Inflammatory macrophage treated with lipopolysaccharide for 1 hour (primary cell): ENCODE data around the gene PDIA2.

Experiments
- DNase-seq, 2 donors: peaks; one replicate each; pipeline ENCODE4 v3.0.0-alpha.2; 2020 to 2022

The PDIA2 gene

DNA sequence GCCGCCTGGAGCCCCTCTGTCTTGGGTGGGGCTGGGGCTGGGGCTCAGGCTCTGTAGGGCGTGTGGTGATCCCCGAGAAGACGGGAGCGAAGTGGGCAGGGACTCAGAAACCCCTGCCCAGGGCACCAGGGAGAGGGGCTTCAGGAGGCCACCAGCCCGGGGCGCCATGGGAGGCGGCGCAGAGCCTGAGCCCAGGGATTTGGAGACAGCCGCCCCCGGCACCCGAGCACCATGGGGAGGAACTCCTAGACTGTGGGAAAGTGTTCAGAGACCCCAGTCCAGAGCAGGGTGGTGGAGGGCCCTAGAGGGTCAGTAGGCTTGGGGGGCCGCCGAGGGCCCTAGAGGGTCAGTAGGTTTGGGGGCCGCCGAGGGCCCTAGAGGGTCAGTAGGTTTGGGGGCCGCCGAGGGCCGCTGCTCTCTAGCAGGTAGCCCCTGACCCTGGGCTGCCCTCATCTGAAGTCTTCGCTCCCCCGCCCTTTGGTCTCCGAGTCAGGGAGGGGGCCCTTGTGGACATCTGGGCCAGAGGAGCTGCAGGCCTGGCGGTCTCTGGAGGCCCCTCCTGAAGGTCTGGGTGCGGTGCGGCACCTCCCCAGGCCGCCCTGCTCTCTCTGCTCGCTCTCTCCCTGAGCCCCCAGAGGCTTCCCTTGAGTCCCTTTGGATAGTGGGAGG lies 1.8 kb upstream of the PDIA2 start:
- no peak for DNase-seq

DNA sequence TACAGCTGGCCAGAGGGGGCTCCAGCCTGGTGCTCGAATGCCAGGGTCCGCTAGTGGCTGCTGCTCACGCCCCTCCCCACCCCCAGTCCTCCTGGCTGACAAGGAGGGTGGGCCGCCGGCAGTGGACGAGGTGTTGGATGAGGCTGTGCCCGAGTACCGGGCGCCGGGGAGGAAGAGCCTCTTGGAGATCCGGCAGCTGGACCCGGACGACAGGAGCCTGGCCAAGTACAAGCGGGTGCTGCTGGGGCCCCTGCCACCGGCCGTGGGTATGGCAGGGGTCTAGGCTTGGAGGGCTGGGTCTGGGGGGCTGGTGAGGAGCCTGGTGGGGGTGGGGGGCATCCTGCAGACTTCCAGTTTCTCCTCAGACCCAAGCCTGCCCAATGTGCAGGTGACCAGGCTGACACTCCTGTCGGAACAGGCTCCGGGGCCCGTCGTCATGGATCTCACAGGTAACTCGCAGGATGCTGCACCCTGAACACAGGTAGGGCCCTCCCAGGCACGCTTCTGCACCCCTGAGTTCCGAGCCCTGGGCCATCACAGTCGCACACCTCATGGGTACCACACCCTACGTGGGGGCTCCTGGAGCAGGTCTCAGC lies 1.2 kb upstream of the PDIA2 start:
- DNase-seq, result no peak

DNA sequence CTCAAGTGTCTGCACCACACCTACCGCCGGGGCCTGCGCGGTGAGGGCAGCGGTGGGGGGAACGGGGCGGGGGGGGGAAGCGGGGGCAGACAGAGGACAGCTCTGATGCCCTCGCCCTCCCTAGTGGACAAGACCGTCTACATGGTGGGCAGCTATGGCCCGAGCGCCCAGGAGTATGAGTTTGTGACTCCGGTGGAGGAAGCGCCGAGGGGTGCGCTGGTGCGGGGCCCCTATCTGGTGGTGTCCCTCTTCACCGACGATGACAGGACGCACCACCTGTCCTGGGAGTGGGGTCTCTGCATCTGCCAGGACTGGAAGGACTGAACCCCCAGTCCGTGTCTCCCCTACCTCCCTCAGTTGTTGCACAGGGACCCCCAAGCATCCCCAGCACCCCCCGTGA lies 473 bp upstream of the PDIA2 start:
- no peak for DNase-seq

DNA sequence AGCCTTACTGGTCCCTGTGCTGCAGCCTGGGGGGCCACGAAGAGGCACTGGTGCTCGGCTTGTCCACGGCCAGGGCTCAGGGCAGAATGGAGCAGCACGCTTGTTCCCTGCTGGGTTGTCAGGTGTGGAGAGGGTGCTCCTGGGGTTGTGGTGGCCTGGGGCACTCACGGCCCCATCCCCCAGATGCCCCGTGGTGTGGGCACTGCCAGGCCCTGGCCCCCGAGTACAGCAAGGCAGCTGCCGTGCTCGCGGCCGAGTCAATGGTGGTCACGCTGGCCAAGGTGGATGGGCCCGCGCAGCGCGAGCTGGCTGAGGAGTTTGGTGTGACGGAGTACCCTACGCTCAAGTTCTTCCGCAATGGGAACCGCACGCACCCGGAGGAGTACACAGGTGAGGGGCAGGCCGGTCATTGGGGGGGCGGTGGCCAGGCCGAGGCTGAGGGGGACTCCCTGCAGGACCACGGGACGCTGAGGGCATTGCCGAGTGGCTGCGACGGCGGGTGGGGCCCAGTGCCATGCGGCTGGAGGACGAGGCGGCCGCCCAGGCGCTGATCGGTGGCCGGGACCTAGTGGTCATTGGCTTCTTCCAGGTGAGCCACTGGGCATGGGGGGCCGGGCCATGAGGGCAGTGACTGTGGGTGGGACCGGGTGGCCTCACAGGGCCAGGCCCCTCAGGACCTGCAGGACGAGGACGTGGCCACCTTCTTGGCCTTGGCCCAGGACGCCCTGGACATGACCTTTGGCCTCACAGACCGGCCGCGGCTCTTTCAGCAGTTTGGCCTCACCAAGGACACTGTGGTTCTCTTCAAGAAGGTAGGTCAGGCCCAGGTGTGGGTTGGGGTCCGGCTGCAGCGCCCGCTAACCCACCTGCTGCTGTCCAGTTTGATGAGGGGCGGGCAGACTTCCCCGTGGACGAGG lies 1.5 kb downstream of the PDIA2 start:
- no peak for DNase-seq

DNA sequence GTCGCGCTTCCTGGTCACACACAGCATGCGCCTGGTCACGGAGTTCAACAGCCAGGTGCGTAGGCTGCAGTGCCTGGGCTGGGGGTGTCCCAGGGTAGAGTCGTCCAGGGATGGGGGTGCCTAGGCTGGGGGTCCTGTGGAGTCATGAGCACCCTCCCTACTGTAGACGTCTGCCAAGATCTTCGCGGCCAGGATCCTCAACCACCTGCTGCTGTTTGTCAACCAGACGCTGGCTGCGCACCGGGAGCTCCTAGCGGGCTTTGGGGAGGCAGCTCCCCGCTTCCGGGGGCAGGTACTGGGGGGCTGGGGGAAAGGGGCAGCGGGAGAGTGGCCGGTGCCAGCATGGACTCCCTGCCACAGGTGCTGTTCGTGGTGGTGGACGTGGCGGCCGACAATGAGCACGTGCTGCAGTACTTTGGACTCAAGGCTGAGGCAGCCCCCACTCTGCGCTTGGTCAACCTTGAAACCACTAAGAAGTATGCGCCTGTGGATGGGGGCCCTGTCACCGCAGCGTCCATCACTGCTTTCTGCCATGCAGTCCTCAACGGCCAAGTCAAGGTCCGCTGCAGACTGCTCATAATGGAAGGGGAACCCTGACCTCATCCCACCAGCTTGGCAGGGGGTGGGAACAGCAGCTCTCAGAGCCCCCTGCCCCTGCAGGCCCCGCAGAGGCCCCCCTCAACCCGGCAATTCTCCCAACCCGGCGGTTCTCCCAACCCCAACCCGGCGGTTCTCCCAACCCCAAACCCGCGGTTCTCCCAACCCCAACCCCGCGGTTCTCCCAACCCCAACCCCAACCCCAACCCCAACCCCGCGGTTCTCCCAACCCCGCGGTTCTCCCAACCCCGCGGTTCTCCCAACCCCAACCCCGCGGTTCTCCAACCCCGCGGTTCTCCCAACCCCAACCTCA lies 2.4 kb downstream of the PDIA2 start:
- no peak for DNase-seq

DNA sequence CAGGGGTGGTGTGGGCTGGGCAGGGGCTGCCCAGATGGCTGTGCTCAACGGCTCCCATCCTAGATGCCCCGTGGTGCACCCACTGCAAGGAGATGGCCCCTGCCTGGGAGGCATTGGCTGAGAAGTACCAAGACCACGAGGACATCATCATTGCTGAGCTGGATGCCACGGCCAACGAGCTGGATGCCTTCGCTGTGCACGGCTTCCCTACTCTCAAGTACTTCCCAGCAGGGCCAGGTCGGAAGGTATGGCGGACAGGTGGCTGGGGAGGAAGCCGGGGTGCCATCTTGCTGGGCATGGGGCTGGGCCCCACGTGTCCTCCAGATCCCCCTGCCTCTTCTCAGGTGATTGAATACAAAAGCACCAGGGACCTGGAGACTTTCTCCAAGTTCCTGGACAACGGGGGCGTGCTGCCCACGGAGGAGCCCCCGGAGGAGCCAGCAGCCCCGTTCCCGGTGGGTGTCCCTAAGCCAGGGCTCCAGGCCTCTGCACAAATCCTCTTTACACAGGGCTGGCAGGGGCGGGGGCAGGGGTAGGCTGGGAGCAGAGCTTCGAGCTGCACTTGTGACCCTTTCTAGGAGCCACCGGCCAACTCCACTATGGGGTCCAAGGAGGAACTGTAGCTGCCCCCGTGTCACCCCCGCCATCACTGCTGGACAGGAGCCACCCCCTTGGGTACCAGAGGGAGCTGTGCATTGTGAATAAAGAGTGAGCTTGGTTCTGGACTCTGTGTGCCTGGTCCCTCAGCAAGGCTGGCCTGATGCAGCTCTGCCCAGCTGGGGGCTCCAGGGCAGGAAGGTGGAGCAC lies 3.7 kb downstream of the PDIA2 start:
- no peak for DNase-seq

DNA sequence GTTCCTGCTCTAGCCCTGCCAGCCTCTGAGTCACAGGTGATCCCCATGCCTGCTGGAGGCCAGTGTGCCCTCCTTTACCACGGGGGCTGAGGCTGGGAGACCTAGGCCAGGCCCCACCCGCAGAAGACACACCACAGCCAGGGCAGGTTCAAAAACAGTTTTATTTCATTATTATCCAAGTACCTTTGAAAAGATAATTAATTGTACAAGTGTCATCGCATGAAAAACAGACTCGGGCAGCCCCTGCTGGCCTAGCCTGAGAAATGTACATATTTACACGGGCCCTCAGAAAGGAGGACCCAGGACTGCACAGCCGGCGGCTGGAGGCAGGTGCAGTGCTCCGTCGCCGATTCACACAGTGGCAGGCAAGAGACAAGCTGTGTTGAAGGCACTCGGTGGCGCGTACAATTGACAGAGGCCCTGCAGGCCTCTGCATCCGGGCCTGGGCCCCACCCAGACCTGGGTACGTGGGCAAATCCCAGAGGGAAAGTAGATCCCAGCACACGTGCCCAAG lies 4.4 kb downstream of the PDIA2 start:
- no peak for DNase-seq

DNA sequence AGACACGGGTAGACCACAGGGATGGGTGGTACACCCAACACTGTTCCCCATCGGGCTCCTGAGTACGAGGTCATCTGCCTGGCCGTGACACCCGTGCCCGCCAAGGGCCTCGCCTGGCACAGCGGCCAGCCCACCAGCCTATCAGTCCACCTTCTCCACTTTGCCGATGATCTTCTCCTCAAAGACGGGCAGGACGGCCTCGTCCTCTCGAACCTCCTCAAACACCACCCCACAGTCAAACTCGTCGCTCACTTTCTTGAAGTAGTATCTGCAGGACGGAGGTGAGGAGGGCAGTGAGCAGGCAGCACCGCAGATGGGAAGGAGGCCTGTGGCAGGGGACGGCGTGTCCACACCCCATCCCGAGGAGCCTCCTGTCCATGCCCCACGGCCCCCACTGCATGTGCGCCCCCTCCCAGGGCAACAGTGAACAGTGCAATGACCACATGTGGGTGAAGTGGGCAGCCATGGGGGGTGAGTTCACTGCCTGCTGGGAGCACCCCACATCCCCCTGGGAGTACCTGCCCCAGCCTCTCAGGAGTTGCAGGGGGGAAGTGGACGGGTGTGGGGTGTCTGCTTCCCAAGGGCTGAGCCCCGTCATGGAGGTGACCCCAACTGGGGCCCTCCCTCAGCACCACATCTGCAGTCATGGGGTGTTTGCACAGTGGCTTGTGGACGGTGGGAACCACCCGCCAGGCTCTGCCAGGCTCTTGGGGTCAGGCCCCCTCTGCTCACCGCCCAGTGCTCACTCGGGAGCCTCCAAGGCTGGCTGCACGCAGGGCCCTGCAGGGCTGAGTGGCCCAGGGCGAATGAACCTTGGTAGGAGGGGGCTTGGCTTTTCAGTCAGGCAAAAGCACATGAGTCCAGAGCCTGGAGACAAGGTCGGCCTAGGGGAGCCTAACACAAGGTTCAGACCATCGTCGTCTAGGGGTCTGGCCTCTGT lies 5.3 kb downstream of the PDIA2 start:
- no peak for DNase-seq

DNA sequence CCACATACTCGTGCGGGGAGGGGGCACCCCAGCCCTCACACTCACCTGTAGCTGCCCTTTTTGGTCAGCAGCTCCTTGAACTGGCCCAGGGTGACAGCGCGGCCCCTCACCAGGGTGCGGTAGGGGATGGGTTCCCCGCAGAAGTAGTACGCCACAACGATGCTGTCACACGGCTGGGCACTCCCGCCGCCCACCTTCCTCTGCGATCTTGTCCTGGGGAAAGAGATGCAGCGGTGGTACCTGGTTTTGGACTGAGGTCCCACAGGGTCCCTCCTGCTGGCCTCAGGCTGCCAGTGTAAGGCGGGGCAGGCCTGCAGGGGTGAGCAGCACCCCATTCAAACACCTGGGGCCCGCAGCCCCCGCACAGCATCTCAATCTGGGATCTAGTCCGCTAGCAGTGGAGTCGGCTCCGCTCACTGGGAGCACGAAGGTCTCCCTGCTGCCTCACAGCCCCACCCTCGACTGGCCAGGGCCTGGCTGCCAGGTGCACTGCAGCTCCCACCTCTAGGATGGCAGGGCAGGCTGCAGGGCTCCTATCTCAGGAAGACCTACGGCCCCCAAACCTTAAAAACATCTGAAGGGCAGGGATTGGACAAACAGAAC lies 6.5 kb downstream of the PDIA2 start:
- no peak for DNase-seq

DNA sequence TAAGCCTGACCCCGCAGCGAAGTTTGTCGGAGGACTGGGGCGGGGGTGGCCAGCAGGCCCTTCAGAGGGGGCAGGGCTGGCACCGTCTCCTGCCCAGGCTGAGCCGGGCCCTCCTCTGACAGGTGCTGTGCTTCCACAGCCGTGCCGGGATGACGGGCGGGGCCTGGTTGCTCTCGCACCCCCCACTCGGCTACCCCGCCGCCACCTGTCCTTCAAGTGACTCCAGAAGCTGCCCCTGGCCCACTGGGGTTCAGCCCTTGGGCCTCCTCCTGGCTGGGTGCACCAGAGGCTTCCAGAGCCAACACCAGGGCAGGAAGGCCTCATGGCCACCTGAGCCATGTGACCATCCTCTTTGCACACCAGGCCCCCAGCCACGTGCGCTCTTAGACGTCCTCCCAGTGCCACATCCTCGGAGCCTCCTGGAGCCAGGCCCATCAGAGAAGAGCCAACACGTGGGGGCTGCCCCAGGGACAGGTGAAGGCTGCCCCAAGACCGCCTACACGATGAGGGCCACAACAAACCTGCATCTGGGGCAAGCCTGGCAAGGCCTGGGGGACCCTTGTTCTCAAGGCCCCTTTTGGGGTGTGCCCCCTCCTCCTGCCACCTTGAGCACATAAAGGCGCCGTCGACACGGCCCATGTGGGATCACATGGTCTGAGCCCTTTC lies 7.2 kb downstream of the PDIA2 start:
- DNase-seq, result no peak

DNA sequence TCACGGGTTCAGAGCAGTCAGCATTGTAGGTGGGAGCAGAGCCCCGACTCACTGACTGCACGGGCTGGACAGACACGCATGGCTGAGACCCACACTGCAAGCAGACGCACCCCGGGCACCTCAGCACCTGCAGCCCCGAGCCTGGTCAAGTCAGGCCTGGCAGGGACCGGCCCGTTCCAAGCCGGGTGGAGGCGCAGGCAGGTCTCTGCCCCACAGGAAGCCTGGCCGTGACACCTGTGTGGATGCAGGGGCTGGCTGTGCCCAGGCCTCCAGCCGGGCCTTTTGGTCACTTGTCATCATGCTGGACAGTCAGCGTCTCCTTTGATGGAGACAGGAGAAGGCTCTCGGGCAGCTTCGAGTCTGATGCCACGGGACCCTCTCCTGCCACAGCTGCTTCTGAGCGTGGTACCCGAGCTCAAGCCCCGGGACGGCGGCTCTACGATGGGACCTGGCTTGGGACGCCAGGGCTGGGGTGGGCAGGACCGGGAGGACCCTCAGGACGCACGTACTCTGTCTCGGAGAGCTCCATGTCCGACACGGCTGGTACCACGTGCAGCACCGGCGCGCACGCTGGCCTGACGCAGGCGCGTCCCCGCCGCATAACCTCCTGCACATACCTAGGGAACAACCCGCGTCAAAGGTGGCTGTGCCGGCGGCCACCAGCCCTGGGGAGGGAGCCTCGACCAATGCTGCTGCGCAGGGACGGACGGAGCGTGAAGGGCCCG lies 7.9 kb downstream of the PDIA2 start:
- DNase-seq, result no peak

DNA sequence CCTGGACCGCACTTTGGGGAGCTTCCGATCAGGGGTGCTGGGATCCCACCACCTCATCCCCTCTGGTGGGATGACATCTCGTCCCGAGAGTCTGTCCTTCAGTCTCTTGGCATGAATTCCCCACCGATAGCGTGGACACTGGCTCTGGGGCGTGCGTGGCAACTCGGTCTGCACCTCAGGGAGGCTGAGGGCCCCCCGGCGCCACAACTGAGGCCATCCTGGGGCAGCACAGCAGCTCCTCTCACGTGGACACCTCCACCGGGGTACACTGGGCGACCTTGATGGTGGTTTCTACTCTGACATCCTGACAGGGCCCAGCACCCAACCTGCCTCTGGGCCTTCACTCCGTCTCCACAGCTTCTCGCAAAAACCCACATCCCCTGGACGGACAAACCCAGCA lies 8.6 kb downstream of the PDIA2 start:
- no peak for DNase-seq

DNA sequence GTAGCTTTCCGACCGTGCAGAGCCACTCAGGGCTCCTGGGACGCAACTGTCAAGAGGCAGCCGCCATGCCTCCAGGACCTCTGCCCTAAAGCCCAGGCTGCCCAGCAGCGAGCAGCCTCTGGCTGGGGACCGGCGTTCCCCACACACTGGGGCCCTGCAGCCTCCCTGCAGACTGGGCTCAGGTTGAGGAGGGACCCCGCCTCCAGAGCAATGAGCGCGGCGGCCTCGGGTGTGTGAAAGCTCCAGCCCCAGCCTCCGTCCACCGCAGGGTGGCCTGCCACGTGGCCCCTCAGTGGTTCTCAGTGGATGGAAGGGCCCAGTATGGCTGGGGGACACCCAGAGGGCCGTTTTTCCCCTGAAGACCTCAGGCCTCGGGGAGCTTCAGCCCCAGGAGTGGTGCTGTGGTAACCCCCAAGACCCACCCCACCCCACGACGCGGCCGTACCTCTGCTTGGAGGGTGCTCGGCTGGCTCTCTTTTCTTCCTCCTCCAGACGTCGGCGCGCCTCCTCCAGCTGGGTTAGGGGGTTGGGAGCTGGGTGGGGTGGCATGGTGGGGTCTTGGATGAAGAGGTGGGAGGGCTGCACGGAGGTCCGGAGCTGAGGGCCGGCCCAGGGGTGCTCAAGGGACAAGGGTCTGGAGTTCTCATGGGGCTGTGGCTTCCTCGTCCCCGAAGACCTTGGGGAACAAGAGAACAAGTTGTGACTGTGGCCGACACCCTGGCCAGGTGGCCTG lies 10.2 kb downstream of the PDIA2 start:
- DNase-seq, result no peak

DNA sequence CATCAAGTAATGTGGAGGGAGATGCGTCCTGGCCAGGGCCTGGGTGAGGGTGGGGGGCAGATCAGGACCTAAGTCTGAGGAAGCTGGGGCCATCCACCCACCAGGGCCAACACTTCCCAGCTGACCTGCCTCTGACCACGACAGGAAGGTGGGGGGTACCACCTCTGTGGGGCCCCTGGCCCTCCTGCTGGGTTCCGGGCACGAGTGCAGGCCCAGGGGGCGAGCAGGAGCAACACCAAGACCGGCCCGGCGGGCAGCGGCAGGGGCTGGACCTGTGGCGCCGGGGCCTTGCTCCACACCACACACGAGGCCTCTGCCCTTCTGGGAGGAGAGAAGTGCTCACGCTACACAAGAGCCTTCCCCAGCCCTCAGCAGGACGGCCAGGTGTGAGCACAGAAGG lies 13.3 kb downstream of the PDIA2 start:
- DNase-seq, result no peak

DNA sequence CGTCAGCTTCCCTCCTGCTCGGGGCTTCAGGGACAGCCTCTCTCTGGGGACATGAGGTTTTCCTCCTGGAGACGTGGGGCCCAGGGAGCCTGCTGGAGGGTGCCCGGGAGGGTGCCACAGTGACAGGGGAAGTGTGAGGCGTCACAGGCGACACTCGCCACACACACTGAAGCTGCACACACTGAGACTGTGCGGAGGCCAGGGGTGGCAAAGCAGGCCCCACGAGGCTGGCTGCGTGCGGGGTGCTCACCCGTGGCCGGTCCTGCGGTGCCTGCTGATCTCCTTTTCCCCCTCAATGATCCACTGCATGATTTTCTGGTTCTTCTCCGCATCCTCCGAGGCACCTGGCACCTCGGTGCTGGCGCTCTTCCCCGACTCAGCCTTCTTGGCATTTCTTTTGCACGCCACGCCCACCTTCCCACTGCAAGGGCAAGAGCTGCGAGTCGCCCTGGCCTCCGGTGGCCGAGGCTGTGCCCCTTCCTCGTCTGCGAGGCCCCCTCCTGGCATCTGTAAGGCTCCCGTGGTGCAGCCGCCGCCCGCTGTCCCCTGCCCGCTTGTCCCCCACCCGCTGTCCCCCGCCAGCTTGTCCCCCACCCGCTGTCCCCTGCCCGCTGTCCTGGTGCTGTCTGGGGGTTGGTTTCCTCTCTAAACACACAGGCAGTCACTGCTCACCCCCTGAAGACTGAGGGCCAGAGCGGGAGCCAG lies 14.0 kb downstream of the PDIA2 start:
- no peak for DNase-seq

DNA sequence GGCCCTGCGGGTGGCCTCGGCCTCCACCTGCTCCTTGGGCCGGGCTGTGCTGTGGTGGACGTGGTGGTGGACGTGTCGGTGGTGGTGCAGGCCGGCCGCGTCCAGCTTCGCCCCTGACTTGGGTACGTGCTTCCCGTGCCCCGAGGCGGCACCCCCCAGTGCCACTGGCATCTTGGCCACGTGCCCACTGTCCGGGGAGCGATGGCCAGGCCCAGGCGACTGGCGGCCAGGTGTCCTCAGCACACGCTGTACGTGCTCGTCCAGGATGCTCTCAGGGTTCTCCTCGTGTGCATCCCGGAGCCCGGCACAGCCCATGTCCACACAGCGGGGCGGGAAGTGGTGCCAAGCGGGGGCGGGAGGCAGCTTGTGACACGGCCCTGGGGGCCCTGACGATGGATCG lies 14.9 kb downstream of the PDIA2 start:
- DNase-seq, result no peak

DNA sequence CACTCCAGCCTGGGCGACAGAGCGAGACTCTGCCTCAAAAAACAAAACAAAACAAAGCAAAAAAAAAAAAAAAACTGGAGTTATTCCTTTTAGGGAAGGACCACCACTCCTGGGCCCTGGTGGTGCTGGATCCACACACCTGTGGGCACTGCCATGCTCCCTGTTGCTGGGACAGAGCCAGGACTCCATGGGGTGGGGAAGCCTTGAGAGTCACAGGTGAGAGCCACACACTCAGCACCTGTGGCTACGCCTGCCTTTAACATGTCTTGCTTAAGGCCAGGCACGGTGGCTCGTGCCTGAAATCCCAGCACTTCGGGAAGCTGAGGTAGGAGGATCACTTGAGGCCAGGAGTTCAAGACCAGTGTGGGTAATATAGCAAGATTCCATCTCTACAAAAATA lies 18.3 kb downstream of the PDIA2 start:
- no peak for DNase-seq

DNA sequence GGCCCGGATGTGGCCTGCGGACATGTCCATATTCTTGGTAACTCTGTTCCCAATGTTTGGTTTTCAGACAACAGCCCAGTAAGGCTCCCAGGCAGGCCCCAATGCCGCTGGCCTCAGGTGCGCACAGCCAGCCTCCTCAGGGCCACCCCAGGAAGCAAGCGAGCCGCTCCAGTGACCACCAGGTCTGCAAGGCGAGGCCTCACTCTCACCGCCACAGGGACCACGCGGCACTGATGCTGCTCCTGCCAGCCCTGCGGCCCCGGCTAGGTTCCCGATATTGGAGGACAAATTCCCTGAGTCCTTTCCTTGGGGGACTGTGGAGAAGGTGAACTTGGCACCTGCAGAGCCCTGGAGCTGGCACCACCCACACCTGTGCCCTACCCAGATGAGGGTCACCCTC lies 19.0 kb downstream of the PDIA2 start:
- no peak for DNase-seq
